HS-27A (cell line): ENCODE data around the gene LRRN4.
"Not testable (repeated sequence)": the region's sequence is repeated elsewhere in the genome, so short reads cannot be mapped to it uniquely, and the experiment has no call there.

Experiments used
- DNase-seq: peaks from one replicate; pipeline ENCODE4 v3.0.0-alpha.2; 2012; ENCODE audit warnings: low read depth, missing footprints

The LRRN4 gene

DNA sequence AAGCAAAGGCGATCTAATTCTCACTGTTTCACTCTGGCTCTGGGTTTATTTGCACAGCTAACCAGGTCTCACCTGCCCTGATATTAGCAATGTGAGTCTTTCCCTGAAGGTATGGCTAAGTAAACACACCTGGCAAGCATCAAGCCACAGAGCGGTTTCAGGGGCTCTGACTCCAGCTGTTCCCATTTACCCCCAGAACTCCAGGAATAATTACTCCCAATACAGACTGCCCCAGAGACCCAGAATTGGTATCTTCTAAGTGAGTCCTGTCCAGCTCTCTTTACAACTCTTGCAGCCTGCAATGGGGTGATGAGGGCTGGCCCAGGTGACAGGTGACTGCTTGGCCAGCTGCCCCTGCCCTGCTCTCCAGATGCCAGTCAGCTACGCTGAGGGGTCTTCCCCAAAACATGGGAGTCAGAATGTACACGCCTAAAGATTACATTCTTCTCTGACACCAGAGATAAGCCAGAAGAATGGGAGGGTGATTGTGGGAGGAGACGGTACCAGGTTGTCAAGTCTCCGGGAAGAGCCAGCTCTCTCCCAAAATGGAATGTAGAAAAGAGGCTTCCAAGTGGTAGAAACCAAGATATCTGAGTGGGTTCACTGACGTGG is 4.9 kb upstream of the LRRN4 start:
- no peak for DNase-seq

DNA sequence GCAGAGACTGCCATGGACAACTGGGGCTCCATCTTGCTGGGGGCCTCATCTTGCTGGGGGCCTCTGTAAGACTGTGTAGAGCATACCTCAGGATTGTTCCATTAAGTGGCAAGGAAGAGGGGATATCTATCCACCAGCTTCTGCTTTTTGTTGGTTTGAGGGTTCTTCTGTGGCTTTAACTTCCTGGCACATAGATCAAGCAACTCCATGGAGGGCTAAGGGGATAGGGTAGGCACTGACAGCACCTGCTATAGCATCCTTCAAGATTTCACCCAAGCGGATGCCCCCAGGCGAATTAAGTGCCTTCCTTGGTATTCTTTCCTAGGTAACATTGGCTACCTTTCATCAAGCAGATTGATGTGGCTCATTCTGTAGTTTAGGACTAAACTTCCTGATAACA is 3.8 kb upstream of the LRRN4 start:
- DNase-seq = no peak

DNA sequence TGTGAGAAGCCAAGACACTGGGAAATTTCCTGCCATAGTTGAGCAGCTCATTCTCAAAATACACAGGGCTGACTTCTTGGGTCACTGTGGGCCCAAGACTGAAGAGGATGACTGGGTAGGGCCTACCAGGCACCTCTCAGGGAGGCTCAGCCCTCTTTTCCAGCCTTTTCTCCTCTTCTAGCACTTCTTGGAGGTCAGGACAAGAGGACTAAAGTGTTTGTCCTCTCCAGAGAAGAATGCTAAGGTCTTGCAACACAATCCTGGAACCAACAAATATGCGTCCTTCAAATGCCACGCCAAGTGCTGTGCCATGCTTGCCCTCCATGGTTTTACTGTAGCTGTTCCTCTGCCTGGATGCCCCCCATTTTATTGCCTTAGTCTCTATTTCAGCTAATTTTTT is 3.3 kb upstream of the LRRN4 start:
- DNase-seq = no peak

DNA sequence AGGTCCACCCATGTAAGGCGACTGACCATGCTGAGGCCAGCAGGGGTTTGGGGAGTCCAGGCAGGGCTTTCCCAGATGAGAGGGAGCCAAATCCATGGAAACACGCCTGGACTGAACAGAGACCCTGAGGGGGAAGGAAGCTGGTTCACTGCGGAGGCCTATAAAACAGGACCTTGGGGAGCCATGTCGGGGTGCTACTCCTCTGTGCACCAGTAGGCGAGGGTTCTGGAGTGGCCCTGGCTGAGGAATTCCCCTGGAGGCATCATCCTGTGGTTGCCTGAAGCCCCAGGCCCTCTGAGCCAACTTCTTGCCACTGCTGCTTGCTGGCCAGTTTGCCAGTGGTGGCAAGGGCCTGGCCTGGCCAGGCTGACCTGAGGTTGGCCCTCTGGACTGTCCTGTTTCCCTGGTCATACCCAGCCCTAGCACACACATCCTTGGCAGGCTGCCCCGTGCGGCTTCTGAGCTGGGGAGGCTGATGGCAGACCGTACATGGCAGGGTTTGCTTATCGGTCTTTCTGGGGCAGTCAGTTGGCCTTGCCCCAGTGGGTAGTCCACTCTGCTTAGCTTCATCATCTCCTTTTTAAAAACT is 2.2 kb upstream of the LRRN4 start:
- DNase-seq = no peak

DNA sequence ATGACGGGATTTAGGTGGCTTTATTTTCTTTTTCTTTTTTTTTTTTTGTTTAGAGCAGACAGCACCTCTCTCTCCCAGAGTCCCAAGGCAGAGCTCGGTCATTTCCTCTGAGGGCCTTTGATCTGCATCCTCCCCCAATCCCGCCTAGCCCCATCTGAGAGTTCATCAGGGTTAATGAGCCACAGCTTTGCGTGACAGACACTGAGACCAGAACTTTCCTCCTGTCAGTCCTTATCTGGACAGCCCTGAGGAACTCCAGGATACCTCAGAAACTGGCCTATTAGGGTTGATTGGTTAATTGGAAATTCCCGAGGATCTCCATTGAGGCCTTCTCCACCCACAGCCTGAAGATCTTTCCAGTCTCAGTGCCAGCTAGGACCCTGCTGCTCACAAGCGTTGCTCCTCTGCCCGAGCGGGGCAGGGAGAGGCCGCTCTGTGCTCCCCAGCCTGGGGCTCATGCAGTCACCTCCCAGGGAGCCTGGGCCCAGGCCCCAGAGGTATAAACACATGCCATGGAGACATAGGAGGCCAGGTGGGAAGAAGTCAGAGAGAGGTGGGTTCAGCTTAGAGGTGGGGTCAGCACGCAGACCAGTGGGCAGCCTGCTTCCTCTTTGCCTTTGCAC is 1.4 kb upstream of the LRRN4 start:
- DNase-seq = no peak

DNA sequence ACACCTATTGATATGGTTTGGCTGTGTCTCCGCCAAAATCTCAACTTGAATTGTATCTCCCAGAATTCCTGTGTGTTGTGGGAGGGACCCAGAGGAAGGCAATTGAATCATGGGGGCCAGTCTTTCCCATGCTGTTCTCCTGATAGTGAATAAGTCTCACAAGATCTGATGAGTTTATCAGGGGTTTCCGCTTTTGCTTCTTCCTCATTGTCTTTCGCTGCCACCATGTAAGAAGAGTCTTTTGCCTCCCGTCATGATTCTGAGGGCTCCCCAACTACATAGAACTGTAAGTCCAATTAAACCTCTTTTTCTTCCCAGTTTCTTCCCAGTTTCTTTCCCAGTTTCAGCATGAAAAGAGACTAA is 810 bp upstream of the LRRN4 start:
- not testable (repeated sequence) for DNase-seq

DNA sequence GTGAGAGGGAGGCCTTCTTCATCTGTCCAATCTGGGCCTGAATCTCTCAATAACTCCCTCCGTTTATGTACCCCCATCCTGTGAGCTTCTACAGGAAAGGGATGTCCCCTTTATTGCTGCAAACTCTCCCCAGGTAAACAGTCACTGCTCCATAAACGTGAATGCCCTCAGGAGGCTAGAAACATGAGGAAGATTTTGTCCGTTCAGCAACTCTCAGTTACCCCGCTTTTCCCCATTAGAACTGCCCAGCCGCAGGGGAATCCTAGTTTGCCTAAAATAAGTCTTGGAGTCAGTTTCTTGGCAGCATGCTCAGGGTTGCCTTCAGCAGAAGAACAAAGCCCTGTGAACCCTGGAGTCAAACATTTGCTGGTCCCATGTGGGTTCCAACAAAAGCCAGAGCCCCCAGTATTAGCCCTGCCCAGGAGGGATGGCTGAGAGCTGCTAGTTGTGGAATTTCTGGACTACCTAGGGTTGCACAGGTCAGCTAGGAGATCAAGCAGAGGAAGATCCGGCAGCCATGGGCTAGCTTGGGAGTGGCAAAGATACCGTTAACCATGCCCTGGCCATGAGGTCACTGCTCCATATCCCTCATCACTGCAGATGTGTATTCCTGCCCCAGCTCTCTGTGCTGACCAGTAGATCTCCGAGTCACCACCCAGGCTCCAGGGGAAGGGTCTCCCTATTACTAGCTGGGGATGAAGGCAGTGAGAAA is 640 bp downstream of the LRRN4 start:
- no peak for DNase-seq

DNA sequence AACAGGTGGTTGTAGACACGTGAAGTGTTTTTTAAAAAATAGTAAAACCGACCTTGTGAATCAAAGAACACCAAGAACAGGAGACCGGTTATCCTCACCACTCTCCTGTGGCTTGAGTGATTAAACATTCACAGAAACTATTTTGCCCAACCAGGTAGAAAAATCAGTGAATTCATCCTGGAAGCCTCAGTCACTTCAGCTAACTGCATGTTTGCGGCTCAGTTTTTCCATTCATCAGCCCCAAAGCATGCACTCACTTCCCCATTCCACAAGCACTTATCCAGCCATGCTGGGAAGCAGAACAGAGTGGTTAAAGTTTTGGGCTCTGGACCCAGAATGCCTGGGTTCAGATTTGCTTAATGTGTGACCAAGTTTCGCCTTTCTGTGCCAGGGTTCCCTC is 2.4 kb downstream of the LRRN4 start:
- DNase-seq = no peak

DNA sequence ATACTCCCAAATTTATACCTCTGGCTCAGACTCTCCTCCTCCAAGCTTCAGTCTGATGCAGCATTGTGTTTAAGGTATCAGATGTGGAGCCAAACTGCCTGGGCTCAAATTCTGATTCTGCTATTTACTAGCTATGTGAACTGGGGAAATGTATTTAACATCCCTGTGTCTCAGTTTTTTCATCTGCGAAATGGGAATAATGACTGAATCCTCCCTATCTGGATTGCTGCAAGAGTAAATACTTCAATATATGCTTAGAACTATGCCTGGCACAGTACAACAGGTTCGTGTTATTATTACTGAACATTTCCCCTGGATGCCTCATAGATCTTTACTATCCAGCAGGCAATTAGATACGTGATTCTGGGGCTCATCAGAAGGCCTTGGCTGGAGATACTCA is 5.5 kb downstream of the LRRN4 start:
- no peak for DNase-seq

DNA sequence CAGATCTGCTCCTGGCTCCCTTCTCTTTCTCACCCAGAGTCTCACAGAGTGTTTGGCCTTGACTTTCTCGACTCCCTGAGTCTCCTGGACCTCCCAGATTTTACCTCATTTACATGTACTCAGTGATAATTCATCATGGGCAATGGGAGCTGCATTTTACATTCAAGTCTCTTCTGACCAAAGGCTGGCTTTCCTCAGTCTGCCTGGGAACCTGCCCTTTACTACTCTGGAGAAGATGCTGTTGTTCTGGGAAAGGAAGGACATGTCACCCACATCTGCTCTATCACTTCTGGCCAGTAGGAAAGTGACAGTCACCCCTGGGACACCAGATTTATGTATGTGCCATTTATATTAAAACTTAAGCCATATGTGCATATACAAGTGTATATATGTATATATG is 7.4 kb downstream of the LRRN4 start:
- no peak for DNase-seq

DNA sequence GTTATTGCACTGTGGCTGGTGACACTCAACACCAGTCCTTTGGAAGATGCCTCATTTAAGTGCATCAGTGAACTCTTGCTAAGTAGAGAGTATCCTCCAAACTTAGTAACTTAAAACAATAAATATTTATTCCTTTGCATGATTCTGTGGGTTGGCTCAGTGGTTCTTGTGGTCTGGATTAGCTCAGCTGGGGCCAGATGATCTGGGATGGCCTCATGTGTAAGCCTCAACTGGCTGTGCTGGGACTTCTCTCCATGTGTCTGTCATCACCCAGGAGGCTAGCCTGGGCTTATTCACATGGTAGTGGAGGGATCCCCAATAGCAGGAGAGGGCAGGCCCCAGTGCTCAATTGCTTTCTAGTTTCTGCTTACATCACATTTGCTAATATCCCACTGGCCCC is 8.3 kb downstream of the LRRN4 start:
- no peak for DNase-seq

DNA sequence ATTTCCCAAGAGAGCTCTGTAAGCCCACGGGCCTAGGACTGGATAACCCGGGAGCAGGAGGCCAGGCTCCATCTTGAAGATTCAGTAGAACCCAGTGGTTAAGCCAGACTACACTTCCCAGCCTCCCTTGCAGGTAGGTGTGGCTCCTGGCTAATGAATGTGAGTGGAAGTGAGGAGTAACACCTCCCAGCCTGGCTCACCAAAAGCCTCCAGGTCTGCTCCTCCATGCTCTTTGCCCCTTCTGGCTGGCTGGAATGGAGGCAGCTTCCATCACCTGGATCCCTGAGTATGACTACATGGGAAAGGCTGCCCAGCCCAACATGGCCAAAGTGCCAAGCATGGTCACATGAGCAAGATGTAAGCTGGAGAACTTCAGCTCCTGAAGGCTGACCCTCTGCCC is 9.7 kb downstream of the LRRN4 start:
- no peak for DNase-seq

DNA sequence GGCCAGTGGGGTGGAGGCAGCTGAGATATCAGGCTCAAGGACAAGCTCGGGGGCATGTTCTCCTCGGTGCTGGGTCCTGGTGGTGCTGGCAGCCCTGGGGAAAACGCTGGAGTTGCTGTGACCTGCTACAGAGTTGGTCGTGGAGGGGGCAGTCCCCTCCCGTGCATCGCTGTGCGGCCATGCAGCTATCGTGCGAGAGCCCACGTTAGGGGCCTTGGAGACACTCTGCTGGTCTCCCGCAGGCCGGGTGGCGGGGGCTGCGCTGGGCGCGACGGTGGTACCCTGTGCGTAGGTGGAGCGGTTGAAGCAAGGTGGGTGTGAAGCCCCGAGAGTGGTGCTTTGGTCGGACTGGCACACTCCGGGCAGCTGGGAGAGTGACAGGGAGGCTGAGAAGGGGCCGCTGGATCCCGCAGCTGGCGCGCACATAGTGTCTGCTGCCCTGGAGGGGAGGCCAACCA is 12.0 kb downstream of the LRRN4 start:
- no peak for DNase-seq

DNA sequence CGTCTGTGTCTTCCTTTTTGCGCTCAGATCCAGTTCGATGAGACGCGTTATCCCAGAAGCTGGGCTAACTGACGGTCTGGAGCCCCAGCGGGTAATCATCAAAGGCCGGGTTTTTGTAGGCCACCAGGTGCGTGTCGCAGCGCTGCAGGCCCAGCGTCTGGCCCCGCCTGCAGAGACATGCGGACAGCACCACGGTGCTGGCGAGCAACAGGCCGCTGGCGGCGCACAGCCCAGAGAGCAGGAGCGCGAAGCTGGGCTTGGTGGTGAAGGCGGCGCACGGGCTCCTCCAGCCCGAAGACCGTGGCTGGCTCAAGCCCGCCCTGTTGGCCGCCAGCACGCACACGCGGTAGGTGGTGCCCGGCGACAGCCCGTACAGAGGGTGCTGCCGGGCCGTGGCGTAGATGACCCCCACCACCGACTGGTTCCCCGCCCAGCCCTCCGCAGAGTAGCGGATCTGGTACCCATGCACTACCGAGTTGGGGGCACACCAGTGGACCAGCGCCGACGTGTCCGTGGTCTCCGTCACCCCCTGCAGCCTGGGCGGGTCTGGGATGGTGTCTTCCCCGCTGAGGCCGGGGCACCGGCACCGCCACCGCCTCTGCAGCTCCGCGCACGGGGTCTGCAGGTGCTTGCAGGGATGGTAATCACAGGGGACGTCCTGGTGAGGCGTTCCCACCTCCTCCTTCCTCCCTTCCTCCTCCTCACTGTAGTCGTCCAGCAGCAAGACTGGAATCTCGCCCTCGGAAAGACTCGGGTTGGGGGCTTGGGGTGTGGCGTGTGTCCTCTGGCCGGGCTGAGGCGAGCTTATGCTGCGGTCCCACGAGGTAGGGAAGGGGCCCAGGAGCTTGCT is 12.7 kb downstream of the LRRN4 start:
- DNase-seq = no peak

DNA sequence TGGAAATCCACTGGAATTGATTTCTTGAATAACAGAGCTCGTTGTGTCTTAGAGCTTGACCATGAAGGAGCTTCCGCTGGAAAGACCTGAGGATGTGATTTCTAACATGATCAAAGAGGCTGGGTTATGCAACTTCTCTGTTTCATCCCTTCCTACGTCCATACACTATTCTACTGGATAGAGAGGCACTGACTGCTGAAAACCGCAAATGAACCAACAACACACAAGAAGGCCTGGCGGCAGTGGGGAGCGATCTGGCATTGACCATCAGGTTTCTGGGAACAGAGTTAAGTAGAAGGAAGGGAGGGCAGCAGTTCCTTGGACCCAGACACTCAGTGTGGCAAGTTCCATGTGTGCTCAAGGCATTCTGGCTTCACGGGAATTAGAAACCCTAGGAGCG is 13.3 kb downstream of the LRRN4 start:
- no peak for DNase-seq

DNA sequence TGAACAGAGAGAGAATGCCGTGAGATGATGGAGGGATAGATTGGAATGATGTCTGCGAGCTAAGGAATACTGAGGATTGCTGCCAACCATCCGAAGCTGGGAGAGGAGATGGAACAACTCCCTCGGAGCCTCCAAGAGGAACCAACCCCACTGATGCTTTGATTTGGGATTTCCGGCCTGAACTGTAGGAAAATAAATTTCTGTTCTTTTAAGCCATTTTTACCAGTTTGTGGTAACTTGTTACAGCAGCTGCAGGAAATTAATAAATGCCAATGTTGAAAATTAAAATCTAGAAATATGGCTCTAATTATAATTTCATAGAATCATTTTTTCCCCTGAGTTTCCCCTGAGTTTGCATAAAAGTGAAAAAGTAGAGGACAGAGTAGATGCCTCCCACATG is 14.1 kb downstream of the LRRN4 start:
- DNase-seq = no peak

DNA sequence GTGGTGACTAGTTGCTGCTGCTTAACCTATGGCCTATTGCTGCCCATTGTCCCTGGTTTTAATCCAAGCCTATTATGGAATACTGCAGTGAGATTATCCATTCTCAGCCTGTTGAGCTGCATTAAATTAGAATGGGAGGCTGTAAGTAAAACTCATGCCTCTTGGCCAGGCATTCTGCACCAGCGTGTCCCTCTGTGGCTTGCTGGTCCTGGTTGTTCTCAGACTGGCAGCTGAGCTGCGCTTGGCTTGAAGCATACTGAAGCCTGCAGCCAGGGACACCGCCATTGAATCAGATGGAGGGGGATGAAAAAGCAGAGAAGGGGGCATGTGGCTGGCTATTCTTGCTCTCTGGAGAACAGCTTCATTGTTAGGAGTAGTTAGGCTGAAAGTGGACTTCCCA is 15.6 kb downstream of the LRRN4 start:
- DNase-seq = no peak

DNA sequence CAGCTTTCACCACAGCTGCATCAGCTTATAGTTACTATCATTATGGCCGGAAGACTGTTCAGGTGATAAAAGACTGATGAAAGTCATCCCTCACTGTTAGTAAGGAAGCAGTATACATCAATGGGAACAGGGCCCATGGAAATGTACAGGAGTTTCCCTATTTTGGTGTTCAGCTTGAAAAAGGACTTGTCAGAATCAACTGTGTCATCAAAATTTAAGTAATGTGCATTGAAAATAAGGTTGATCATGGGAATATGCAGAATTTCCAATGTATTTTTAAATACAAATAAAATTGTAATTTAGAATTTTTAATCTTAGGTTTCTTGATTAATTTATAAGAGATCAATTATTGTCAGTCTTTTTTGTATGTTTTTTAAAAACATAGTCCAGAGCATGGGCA is 16.8 kb downstream of the LRRN4 start:
- DNase-seq = no peak

DNA sequence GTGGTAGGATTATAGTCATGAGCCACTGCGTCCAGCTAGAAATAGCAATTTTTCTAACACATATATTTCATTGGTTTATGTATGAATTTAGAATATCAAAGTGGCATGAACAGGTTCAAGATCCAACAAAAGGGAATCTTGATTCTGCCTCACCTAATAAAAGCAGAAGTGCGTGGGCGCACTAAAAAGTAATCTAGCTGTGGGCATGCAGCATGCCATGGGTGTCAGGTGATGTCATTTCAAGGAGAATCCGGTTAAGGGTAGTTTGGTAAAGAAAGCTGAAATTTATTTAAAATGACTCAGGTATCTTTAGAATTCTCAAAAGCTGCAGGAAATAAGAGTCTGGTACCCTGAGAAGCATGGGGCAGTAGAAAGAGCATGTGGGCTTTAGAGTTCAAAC is 17.6 kb downstream of the LRRN4 start:
- no peak for DNase-seq

DNA sequence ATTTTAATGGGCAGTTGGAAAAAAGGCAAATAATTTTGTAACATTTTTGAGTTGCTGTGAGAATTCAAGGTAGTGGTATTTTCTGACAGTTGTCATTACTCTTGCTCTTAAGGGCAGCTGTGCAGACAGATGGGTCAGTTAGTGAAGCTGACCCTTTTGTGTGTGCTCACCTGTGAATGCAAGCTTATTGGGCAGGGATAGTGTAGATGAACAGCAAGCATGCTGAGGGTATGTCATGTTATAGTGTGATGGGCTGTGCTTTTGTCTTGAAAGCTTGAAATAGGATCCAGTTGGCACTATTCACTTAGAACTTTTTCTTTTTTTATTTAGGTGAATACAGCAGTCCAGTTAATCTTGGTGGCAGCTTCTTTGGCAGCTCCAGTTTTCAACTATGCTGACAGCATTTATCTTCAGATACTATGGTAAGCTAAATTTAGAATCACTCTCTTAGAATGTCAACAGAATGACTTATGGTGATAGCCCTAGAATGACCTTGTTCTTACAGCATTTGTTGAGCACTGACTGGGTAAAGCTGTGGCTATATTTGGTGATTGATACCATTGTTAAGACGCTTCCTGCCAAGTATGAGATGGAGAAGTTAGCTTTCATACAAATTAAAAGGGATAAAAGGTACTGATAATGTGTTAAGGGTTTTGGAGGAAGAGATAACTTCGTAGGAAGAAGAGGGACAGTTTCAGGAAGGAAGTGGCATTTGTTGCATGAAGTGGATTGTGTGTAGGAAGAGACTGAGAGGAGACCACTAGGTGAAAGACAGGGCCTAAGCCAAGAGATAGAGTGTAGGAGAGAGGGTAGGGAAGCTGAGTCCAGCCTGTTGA is 19.5 kb downstream of the LRRN4 start:
- DNase-seq = no peak

DNA sequence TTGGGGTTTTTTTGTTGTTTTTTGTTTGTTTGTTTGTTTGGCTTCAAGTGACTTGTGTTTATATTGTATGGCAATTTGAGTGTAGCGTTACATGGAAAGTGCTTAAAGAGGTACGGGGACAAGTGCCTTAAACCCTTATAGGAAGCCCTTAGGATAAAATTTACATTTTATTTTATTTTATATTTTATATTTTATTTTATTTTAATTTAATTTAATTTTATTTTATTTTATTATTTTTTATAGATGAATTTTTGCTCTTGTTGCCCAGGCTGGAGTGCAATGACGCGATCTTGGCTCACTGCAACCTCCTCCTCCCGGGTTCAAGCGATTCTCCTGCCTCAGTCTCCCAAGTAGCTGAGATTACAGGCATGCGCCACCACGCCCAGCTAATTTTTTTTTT is 21.0 kb downstream of the LRRN4 start:
- DNase-seq = not testable (repeated sequence)
